Measurements from ENCODE around the gene STUM.

STUM gene

GRCh38 chr1:226568975-226569741 lies 20.6 kb downstream of the STUM start:
- TF ChIP-seq CTCF (IDR thresholded peaks at IDR 0.05; ENCODE audit: insufficient read depth, missing control alignments), result no peak
- FAIRE-seq (no peak), DNase-seq (ENCODE audit: insufficient read length, low spot score) (no peak)

GRCh38 chr1:226569879-226570547 lies 21.4 kb downstream of the STUM start:
- no peak for FAIRE-seq
- TF ChIP-seq CTCF (IDR thresholded peaks at IDR 0.05; ENCODE audit: insufficient read depth, missing control alignments), result peak; percentile 33
- DNase-seq (ENCODE audit: insufficient read length, low spot score), result no peak

GRCh38 chr1:226571893-226572292 lies 23.3 kb downstream of the STUM start:
- TF ChIP-seq CTCF (IDR thresholded peaks at IDR 0.05; ENCODE audit: insufficient read depth, missing control alignments), result no peak
- DNase-seq (ENCODE audit: insufficient read length, low spot score) (no peak), FAIRE-seq (no peak)

- no peak for TF ChIP-seq CTCF (IDR thresholded peaks at IDR 0.05; ENCODE audit: insufficient read depth, missing control alignments)
- DNase-seq (ENCODE audit: insufficient read length, low spot score), result no peak
- FAIRE-seq, result no peak
Measured at GRCh38 chr1:226572325-226572726, 23.8 kb downstream of the STUM start.

GRCh38 chr1:226574044-226574443 lies 25.5 kb downstream of the STUM start:
- no peak for TF ChIP-seq CTCF (IDR thresholded peaks at IDR 0.05; ENCODE audit: insufficient read depth, missing control alignments)
- DNase-seq (ENCODE audit: insufficient read length, low spot score), result no peak
- FAIRE-seq, result no peak

- FAIRE-seq, result no peak
Measured at GRCh38 chr1:226574591-226575435, 26.2 kb downstream of the STUM start.

More at GRCh38 chr1:226574591-226575435, 26.2 kb downstream of the STUM start:
- no peak for DNase-seq (ENCODE audit: insufficient read length, low spot score)
- TF ChIP-seq CTCF (IDR thresholded peaks at IDR 0.05; ENCODE audit: insufficient read depth, missing control alignments), result no peak
